GM20000 (cell line): ENCODE results near the gene MOCS3.

ENCODE experiments used
- DNase-seq: peaks from one replicate; pipeline ENCODE4 v3.0.0; 2012; ENCODE audit warnings: low spot score
- TF ChIP-seq, protein P1 (sequence below): IDR thresholded peaks from 2 replicates; pipeline ENCODE4 v1.5.1; 2012; ENCODE audit warnings: mild to moderate bottlenecking, control low read depth; ENCODE audit errors: extremely low read depth, missing control alignments

Gene MOCS3

DNA sequence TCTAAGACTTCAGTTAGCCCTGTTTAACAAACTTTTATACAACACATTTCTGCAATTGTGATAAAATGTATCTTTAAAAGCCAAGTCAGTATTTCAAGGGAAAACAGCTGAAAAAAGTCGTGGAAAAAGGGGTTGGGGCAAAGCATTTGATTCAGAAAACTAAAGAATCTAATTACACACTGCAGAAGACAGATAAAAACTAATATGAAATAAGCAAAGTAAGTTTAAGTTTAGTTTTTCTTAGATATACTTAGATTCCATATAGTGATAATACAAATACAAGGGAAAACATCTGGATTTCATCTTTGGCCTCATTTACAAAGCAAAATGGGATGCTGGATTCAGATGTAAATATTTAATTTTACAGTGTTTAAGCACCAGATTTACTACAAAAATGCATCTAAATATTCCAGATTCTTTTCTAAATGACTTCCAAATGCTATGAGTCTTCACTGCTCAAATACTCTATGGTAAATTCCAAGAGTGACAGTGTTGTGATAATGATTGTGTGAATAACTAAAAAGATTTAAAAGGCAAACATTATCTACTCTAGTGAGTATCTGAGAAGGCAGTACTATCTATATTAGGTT lies 25.8 kb upstream of the MOCS3 start:
- TF ChIP-seq, protein P1, sequence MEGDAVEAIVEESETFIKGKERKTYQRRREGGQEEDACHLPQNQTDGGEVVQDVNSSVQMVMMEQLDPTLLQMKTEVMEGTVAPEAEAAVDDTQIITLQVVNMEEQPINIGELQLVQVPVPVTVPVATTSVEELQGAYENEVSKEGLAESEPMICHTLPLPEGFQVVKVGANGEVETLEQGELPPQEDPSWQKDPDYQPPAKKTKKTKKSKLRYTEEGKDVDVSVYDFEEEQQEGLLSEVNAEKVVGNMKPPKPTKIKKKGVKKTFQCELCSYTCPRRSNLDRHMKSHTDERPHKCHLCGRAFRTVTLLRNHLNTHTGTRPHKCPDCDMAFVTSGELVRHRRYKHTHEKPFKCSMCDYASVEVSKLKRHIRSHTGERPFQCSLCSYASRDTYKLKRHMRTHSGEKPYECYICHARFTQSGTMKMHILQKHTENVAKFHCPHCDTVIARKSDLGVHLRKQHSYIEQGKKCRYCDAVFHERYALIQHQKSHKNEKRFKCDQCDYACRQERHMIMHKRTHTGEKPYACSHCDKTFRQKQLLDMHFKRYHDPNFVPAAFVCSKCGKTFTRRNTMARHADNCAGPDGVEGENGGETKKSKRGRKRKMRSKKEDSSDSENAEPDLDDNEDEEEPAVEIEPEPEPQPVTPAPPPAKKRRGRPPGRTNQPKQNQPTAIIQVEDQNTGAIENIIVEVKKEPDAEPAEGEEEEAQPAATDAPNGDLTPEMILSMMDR = no peak
- DNase-seq = no peak

- DNase-seq = no peak
- TF ChIP-seq, protein P1 = no peak
Observed at GRCh38 chr20:50933589-50933988, 25.0 kb upstream of the MOCS3 start.

DNA sequence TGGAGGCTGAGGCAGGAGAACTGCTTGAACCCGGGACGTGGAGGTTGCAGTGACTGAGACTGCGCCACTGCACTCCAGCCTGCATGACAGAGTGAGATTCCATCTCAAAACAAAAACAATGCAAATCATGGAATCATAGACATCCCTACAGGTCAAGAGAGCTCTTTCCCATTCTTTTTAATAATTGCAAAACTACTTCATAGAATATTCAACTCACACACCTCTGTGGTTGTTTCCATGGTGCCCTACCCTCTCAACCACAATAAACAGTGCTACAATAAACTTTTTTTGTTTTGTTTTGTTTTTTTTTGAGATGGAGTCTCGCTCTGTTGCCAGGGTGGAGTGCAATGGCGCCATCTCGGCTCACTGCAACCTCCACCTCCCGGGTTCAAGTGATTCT lies 15.5 kb upstream of the MOCS3 start:
- TF ChIP-seq, protein P1 = no peak
- no peak for DNase-seq

GRCh38 chr20:50948132-50948785 lies 10.4 kb upstream of the MOCS3 start:
- DNase-seq = no peak
- TF ChIP-seq, protein P1 = no peak

DNA sequence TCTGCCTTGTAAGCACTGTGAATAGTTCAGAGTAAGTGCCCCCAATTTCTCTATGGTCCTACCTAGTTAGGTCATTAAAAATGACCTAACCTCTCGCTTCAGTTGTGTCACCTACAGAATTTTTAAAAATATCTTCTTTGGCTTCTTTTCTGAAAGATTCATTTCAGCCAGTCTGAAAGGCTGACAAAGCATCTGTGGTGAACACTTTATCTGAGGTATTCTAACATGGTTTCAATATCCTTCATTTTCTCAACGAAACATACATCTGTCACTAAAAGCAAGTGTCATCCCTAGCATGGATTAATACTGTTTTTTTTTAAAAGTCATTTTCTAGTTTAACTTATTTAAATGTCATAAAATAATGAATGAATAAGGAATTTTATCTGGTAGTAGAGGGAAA lies 5.4 kb upstream of the MOCS3 start:
- DNase-seq = no peak
- TF ChIP-seq, protein P1 = no peak

- DNase-seq = no peak
- TF ChIP-seq, protein P1 = no peak
Observed at GRCh38 chr20:50953821-50954220, 4.8 kb upstream of the MOCS3 start.

DNA sequence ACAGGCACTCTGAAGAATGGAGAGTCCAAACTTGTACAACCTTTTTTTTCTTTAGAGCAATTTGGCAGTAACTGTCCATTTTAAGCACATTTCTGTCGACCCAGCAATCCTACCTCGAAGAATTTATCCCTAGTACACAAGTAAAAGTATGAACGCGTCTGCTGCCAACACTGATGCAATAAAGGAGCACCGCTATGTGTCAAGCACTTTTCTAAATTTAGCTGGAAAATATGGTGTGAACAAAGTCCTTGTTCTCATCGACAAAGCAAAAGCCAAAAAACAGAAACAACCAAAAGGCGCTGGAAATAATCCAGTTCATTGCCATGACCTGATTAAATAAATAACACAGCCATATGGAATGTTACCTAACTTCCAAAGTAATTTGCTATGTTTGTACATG lies 1.3 kb upstream of the MOCS3 start:
- DNase-seq = no peak
- TF ChIP-seq, protein P1 = no peak
